Measurements from ENCODE around the gene CYP20A1. TPM values are rescaled to one million over a fixed set of nuclear protein-coding genes. Genes with fewer than 3 reads are reported as not detected.

The CYP20A1 gene
- total RNA-seq, 4 donors from 2014 or later = 6.0 to 34.4 (median 29.6) TPM

DNA sequence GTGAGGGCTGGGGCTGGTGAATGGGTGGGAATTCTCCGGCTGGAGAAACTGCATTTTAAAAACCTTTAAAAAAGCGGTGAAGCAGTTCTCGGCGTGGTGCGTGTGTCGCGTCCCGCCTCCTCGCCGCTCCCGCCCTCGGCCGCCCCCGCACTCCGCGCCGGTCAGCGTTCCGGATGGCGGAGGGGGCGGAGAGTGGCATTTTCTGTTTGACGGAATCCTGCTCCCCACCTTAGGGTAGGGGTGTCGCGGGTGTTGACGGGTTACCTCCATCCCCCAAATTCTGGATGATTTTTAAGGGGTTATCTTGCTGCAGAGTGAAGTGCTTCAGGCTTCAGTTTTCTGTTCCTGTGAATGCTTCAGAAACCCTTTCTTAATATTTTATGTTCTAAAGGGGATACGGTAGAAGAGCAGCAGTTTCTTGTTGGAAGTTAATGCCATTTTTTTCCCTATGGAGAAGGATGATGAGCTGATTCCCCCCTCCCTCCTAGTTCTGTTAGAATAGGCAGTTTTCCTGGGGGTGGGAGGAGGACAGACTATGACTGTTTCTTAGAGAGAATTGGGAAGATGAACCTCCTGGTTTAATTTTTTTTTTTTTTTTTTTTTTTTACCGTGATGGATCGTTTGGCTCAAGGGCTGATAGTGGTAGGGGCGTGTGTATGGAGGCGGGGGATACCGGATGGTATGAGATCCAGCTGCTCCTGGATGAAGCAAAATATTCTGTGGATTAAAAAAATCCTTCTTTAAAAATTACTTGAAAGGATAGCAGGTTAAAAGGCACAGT is 90.1 kb downstream of the CYP20A1 start:
- no peaks in the 10 kb centered on the region for H3K27me3 ChIP-seq
- peak; percentile 30 for DNase-seq
- TF ChIP-seq POLR2A (IDR thresholded peaks at IDR 0.05) (no peak), EP300 (IDR thresholded peaks at IDR 0.05; ENCODE audit: low read depth) (no peak), POLR2AphosphoS5 (IDR thresholded peaks at IDR 0.05) (no peak)
- TF ChIP-seq, protein P1, sequence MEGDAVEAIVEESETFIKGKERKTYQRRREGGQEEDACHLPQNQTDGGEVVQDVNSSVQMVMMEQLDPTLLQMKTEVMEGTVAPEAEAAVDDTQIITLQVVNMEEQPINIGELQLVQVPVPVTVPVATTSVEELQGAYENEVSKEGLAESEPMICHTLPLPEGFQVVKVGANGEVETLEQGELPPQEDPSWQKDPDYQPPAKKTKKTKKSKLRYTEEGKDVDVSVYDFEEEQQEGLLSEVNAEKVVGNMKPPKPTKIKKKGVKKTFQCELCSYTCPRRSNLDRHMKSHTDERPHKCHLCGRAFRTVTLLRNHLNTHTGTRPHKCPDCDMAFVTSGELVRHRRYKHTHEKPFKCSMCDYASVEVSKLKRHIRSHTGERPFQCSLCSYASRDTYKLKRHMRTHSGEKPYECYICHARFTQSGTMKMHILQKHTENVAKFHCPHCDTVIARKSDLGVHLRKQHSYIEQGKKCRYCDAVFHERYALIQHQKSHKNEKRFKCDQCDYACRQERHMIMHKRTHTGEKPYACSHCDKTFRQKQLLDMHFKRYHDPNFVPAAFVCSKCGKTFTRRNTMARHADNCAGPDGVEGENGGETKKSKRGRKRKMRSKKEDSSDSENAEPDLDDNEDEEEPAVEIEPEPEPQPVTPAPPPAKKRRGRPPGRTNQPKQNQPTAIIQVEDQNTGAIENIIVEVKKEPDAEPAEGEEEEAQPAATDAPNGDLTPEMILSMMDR (IDR thresholded peaks at IDR 0.05) = no peak
- H3K4me3 ChIP-seq = peak overlapping the region; percentile 83 to 97 (median 94)
- in situ Hi-C loops (cut with MboI; ENCODE audit: low pct_ligation_motif_present in 1 of 4, low pct_unique_long_range_greater_than_20kb in 1 of 4, low sequenced_read_pairs in 3 of 4) (no loop called here), intact Hi-C loops (cut with DNase I; ENCODE audit: low total_unique reads) (no loop called here)
- H3K27ac ChIP-seq = peak overlapping the region; percentile 85 to 90 (median 88)
- no peaks in the 10 kb centered on the region for H3K36me3 ChIP-seq
- 1 to 6% methylated on average over 6 to 31 of the region's 31 CpGs for WGBS, 2 donors (ENCODE audit: low coverage in 1 of 2)
- H3K4me1 ChIP-seq = peaks cover 0 to 30% (median 12%) of the 10 kb centered on the region in 4 donors
- no peaks in the 10 kb centered on the region for H3K9me3 ChIP-seq

DNA sequence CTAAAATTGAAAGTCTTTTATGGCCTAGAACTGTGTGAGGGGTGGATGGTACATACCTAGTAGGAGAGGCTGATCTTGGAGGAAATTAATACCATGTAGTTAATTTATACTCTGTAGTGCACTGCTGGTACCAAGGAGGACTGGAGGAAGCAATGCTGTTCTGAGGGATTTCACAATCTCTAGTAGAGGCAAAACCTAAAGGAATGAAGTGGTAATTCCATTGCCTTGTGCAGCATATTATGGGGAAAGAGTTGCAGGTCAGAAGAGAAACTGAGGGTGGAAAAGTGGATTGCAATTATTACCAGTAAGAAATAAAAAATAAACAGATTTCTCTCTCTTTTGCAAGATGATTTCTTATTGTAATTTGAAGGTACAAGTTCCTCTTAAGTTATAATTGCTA is 91.6 kb downstream of the CYP20A1 start:
- no peak overlapping the region for H3K27ac ChIP-seq
- TF ChIP-seq EP300 (IDR thresholded peaks at IDR 0.05; ENCODE audit: low read depth) = no peak
- TF ChIP-seq POLR2A (IDR thresholded peaks at IDR 0.05) = no peak
- TF ChIP-seq, protein P1 (IDR thresholded peaks at IDR 0.05) = no peak
- no peak for TF ChIP-seq POLR2AphosphoS5 (IDR thresholded peaks at IDR 0.05)
- H3K9me3 ChIP-seq = no peaks in the 10 kb centered on the region
- in situ Hi-C loops (cut with MboI; ENCODE audit: low pct_ligation_motif_present in 1 of 4, low pct_unique_long_range_greater_than_20kb in 1 of 4, low sequenced_read_pairs in 3 of 4) = no loop called here
- no peaks in the 10 kb centered on the region for H3K27me3 ChIP-seq
- H3K4me1 ChIP-seq = peaks cover 0 to 30% (median 12%) of the 10 kb centered on the region in 4 donors
- no peak for DNase-seq
- no peak overlapping the region for H3K4me3 ChIP-seq
- intact Hi-C loops (cut with DNase I; ENCODE audit: low total_unique reads) = no loop called here
- H3K36me3 ChIP-seq = no peaks in the 10 kb centered on the region

DNA sequence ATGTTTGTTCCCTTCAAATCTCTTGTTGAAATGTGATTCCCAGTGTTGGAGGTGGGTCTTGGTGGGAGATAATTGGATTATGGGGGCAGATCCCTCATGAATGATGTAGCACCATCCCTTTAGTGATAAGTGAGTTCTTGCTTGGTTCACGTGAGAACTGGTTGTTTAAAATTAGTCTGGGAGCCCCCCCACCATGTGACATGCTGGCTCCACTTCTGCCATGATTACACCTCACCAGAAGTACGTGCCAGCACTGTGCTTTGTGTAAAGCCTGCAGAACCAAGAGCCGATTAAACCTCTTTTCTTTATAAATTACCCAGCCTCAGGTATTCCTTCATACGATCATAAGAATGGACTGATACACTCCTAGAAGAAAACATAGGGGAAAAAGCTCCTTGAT is 99.5 kb downstream of the CYP20A1 start:
- Histone ChIP-seq H3K4me3 (no peak overlapping the region), H3K9me3 (no peaks in the 10 kb centered on the region), H3K36me3 (no peaks in the 10 kb centered on the region), H3K27ac (no peak overlapping the region), H3K27me3 (no peaks in the 10 kb centered on the region), H3K4me1 (peaks cover 0 to 11% (median 2%) of the 10 kb centered on the region in 4 donors)
- intact Hi-C loops (cut with DNase I; ENCODE audit: low total_unique reads) = no loop called here
- 76 to 93% methylated on average over 3 to 4 of the region's 4 CpGs for WGBS, 2 donors (ENCODE audit: low coverage in 1 of 2)
- in situ Hi-C loops (cut with MboI; ENCODE audit: low pct_ligation_motif_present in 1 of 4, low pct_unique_long_range_greater_than_20kb in 1 of 4, low sequenced_read_pairs in 3 of 4) = no loop called here
- no peak for DNase-seq
- TF ChIP-seq POLR2AphosphoS5 (IDR thresholded peaks at IDR 0.05) (no peak), POLR2A (IDR thresholded peaks at IDR 0.05) (no peak), EP300 (IDR thresholded peaks at IDR 0.05; ENCODE audit: low read depth) (no peak)
- TF ChIP-seq, protein P1 (IDR thresholded peaks at IDR 0.05) = no peak

DNA sequence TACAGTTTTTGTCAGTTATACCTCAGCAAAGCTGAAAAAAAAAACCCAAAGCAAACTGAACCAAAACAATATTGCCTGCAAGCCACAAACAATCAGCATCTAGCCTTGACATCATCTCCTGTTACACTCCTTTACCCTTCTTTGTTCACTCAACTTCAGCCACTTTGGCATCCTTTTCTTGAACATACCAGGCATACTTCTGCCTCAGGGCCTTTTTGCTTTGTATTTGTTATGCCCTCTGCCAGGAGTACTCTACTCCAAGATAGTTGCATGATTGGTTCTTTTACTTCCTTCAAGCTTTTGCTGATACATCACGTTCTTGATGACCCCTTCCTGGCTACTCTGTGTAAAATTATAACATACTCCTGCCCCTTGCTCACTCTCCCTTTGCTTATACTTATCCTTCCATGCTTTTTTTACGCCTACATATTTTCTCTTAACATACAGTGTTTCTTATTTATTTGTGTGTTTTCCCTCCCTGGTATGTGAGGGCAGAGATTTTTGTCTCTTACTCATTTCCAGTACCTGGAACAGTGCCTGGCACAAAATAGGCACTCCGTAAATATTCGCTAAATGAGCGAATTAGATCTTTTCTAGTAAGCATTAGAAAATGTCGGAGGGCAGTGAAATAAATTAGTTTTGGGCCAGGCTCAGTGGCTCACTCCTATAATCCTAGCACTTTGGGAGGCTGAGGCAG is 102.1 kb downstream of the CYP20A1 start:
- intact Hi-C loops (cut with DNase I; ENCODE audit: low total_unique reads) = no loop called here
- no peak for TF ChIP-seq POLR2A (IDR thresholded peaks at IDR 0.05)
- TF ChIP-seq EP300 (IDR thresholded peaks at IDR 0.05; ENCODE audit: low read depth) = no peak
- TF ChIP-seq, protein P1 (IDR thresholded peaks at IDR 0.05) = no peak
- TF ChIP-seq POLR2AphosphoS5 (IDR thresholded peaks at IDR 0.05) = no peak
- 83 to 92% methylated on average over 4 to 6 of the region's 6 CpGs for WGBS, 2 donors (ENCODE audit: low coverage in 1 of 2)

More for the DNA sequence above, 102.1 kb downstream of the CYP20A1 start:
- H3K36me3 ChIP-seq = no peaks in the 10 kb centered on the region
- in situ Hi-C loops (cut with MboI; ENCODE audit: low pct_ligation_motif_present in 1 of 4, low pct_unique_long_range_greater_than_20kb in 1 of 4, low sequenced_read_pairs in 3 of 4) = no loop called here
- H3K4me3 ChIP-seq = no peak overlapping the region
- DNase-seq = no peak
- H3K27ac ChIP-seq = no peak overlapping the region
- H3K9me3 ChIP-seq = no peaks in the 10 kb centered on the region
- peaks cover 0 to 11% (median 2%) of the 10 kb centered on the region in 4 donors for H3K4me1 ChIP-seq
- no peaks in the 10 kb centered on the region for H3K27me3 ChIP-seq
